ENCODE results near the gene ZNF76. TPM values are rescaled to one million over a fixed set of nuclear protein-coding genes. Genes with fewer than 3 reads are reported as not detected.

ZNF76 gene
- 24.4 and 40.3 TPM in 2 replicates for total RNA-seq (2014; rRNA removed; shearing (Covaris generic); ENCODE audit: low replicate concordance)

GRCh38 chr6:35259194-35259947, at the start of gene ZNF76:
ZNF76 (plus strand) TSS chr6:35259735; CDS start chr6:35281152, 21,417 bp downstream.
- H3K36me3 ChIP-seq (ENCODE audit: insufficient read depth, low read length) = no peaks in the 10 kb centered on the region
- H4K20me1 ChIP-seq (ENCODE audit: insufficient read depth, low read depth, low read length) = no peaks in the 10 kb centered on the region
- peak; percentile 99 for DNase-seq
- H3K79me2 ChIP-seq (ENCODE audit: low read length) = peaks cover 77% of the 10 kb centered on the region
- H3K9me2 ChIP-seq (replicated peaks; ENCODE audit: insufficient read depth, low read length) = no peaks in the 10 kb centered on the region
- H3K27ac ChIP-seq (ENCODE audit: low read length) = peak within 1 kb of the TSS; percentile 76
- H3K9me3 ChIP-seq (ENCODE audit: low read length) = no peaks in the 10 kb centered on the region
- H3K27me3 ChIP-seq (ENCODE audit: low read length) = no peaks in the 10 kb centered on the region
- H3K4me3 ChIP-seq (ENCODE audit: low read length) = peak within 1 kb of the TSS; percentile 83
- peak within 1 kb of the TSS; percentile 97 for H3K9ac ChIP-seq (ENCODE audit: low read length)
- peaks cover 53% of the 10 kb centered on the region for H3K4me1 ChIP-seq (ENCODE audit: low read length)
- peak within 1 kb of the TSS; percentile 83 for H3K4me2 ChIP-seq (ENCODE audit: low read depth, low read length, poor library complexity, severe bottlenecking)
- peak within 1 kb of the TSS; percentile 77 for H2AFZ ChIP-seq (ENCODE audit: low read length)

- Histone ChIP-seq H3K9me2 (replicated peaks; ENCODE audit: insufficient read depth, low read length) (no peaks in the 10 kb centered on the region), H3K9ac (ENCODE audit: low read length) (no peak overlapping the region), H3K79me2 (ENCODE audit: low read length) (no peaks in the 10 kb centered on the region), H4K20me1 (ENCODE audit: insufficient read depth, low read depth, low read length) (no peaks in the 10 kb centered on the region), H3K27ac (ENCODE audit: low read length) (no peak overlapping the region), H3K27me3 (ENCODE audit: low read length) (no peaks in the 10 kb centered on the region), H2AFZ (ENCODE audit: low read length) (no peak overlapping the region), H3K9me3 (ENCODE audit: low read length) (no peaks in the 10 kb centered on the region), H3K4me1 (ENCODE audit: low read length) (peaks cover 5% of the 10 kb centered on the region; the same call in 1 of the 2 replicates), H3K4me3 (ENCODE audit: low read length) (no peak overlapping the region), H3K36me3 (ENCODE audit: insufficient read depth, low read length) (no peaks in the 10 kb centered on the region), H3K4me2 (ENCODE audit: low read depth, low read length, poor library complexity, severe bottlenecking) (no peak overlapping the region)
- DNase-seq = no peak
Observed at GRCh38 chr6:35213298-35213791, 46.2 kb upstream of the ZNF76 start.

- no peak for DNase-seq
- no peaks in the 10 kb centered on the region for H3K27me3 ChIP-seq (ENCODE audit: low read length)
- no peaks in the 10 kb centered on the region for H3K9me2 ChIP-seq (replicated peaks; ENCODE audit: insufficient read depth, low read length)
- H3K9me3 ChIP-seq (ENCODE audit: low read length) = no peaks in the 10 kb centered on the region
- no peaks in the 10 kb centered on the region for H3K79me2 ChIP-seq (ENCODE audit: low read length)
- no peaks in the 10 kb centered on the region for H3K36me3 ChIP-seq (ENCODE audit: insufficient read depth, low read length)
- no peak within 1 kb of the TSS for H3K9ac ChIP-seq (ENCODE audit: low read length)
- H3K4me1 ChIP-seq (ENCODE audit: low read length) = peaks cover 5% of the 10 kb centered on the region; the same call in 1 of the 2 replicates
- no peak within 1 kb of the TSS for H2AFZ ChIP-seq (ENCODE audit: low read length)
- H3K4me2 ChIP-seq (ENCODE audit: low read depth, low read length, poor library complexity, severe bottlenecking) = no peak within 1 kb of the TSS
- no peaks in the 10 kb centered on the region for H4K20me1 ChIP-seq (ENCODE audit: insufficient read depth, low read depth, low read length)
- no peak within 1 kb of the TSS for H3K4me3 ChIP-seq (ENCODE audit: low read length)
- H3K27ac ChIP-seq (ENCODE audit: low read length) = no peak within 1 kb of the TSS
Observed at GRCh38 chr6:35213824-35214756, 45.4 kb upstream of the ZNF76 start, which contains the start of gene SCUBE3. SCUBE3 (plus strand) TSS chr6:35213956; CDS start chr6:35214419, 463 bp downstream.

GRCh38 chr6:35214869-35215664, 44.5 kb upstream of the ZNF76 start:
- Histone ChIP-seq H3K4me3 (ENCODE audit: low read length) (no peak overlapping the region), H2AFZ (ENCODE audit: low read length) (no peak overlapping the region), H3K9ac (ENCODE audit: low read length) (no peak overlapping the region), H3K27me3 (ENCODE audit: low read length) (no peaks in the 10 kb centered on the region), H4K20me1 (ENCODE audit: insufficient read depth, low read depth, low read length) (no peaks in the 10 kb centered on the region), H3K4me1 (ENCODE audit: low read length) (peaks cover 5% of the 10 kb centered on the region; the same call in 1 of the 2 replicates), H3K36me3 (ENCODE audit: insufficient read depth, low read length) (no peaks in the 10 kb centered on the region), H3K9me2 (replicated peaks; ENCODE audit: insufficient read depth, low read length) (no peaks in the 10 kb centered on the region), H3K79me2 (ENCODE audit: low read length) (no peaks in the 10 kb centered on the region), H3K27ac (ENCODE audit: low read length) (no peak overlapping the region), H3K4me2 (ENCODE audit: low read depth, low read length, poor library complexity, severe bottlenecking) (no peak overlapping the region), H3K9me3 (ENCODE audit: low read length) (no peaks in the 10 kb centered on the region)
- DNase-seq = no peak

- Histone ChIP-seq H3K36me3 (ENCODE audit: insufficient read depth, low read length) (no peaks in the 10 kb centered on the region), H3K9ac (ENCODE audit: low read length) (no peak overlapping the region), H3K27ac (ENCODE audit: low read length) (no peak overlapping the region), H3K4me2 (ENCODE audit: low read depth, low read length, poor library complexity, severe bottlenecking) (no peak overlapping the region), H4K20me1 (ENCODE audit: insufficient read depth, low read depth, low read length) (no peaks in the 10 kb centered on the region), H3K27me3 (ENCODE audit: low read length) (no peaks in the 10 kb centered on the region), H3K9me3 (ENCODE audit: low read length) (no peaks in the 10 kb centered on the region), H3K4me1 (ENCODE audit: low read length) (peaks cover 5% of the 10 kb centered on the region; the same call in 1 of the 2 replicates), H2AFZ (ENCODE audit: low read length) (no peak overlapping the region), H3K4me3 (ENCODE audit: low read length) (no peak overlapping the region), H3K79me2 (ENCODE audit: low read length) (no peaks in the 10 kb centered on the region), H3K9me2 (replicated peaks; ENCODE audit: insufficient read depth, low read length) (no peaks in the 10 kb centered on the region)
- DNase-seq = no peak
Observed at GRCh38 chr6:35215665-35216411, 43.7 kb upstream of the ZNF76 start.

GRCh38 chr6:35216412-35216732, 43.2 kb upstream of the ZNF76 start:
- no peaks in the 10 kb centered on the region for H3K36me3 ChIP-seq (ENCODE audit: insufficient read depth, low read length)
- no peak overlapping the region for H2AFZ ChIP-seq (ENCODE audit: low read length)
- peaks cover 5% of the 10 kb centered on the region; the same call in 1 of the 2 replicates for H3K4me1 ChIP-seq (ENCODE audit: low read length)
- H4K20me1 ChIP-seq (ENCODE audit: insufficient read depth, low read depth, low read length) = no peaks in the 10 kb centered on the region
- H3K79me2 ChIP-seq (ENCODE audit: low read length) = no peaks in the 10 kb centered on the region
- no peaks in the 10 kb centered on the region for H3K27me3 ChIP-seq (ENCODE audit: low read length)
- no peak for DNase-seq
- H3K4me2 ChIP-seq (ENCODE audit: low read depth, low read length, poor library complexity, severe bottlenecking) = no peak overlapping the region
- no peaks in the 10 kb centered on the region for H3K9me2 ChIP-seq (replicated peaks; ENCODE audit: insufficient read depth, low read length)
- H3K9ac ChIP-seq (ENCODE audit: low read length) = no peak overlapping the region
- H3K4me3 ChIP-seq (ENCODE audit: low read length) = no peak overlapping the region
- no peaks in the 10 kb centered on the region for H3K9me3 ChIP-seq (ENCODE audit: low read length)
- no peak overlapping the region for H3K27ac ChIP-seq (ENCODE audit: low read length)
